Measurements from ENCODE around the gene JAKMIP2. TPM values are rescaled to one million over a fixed set of nuclear protein-coding genes. Genes with fewer than 3 reads are reported as not detected.

Gene JAKMIP2
- total RNA-seq, 1 experiment from 2014 or later = 39.5 TPM

DNA sequence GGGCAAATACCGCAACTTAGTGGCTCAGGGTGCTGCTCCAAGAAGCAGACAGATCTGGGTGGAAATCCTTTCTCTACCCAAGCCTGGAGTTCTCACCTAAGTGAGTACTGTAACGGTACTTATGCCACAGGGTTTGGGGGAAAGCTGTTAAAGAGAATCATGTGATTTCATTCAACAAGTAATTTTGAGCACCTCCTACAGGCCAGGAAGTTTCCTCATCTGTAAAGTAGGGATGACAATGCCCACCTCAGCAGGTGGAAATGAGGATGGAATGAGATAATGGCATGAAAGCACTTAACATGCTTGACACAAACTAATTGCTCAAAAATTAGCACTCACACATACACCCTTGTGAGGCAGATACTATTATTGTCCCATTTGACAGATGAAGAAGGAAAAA lies 114.1 kb downstream of the JAKMIP2 start:
- no peaks in the 10 kb centered on the region for H3K27me3 ChIP-seq (ENCODE audit: low read length)
- peaks cover 16% of the 10 kb centered on the region for H3K4me1 ChIP-seq (ENCODE audit: low read length)
- no peak overlapping the region for H3K27ac ChIP-seq (ENCODE audit: low read length)
- no peak overlapping the region for H2AFZ ChIP-seq (ENCODE audit: low read length)
- DNase-seq = no peak
- no peaks in the 10 kb centered on the region for H4K20me1 ChIP-seq (ENCODE audit: insufficient read depth, low read depth, low read length)
- H3K9ac ChIP-seq (ENCODE audit: low read length) = no peak overlapping the region
- no peaks in the 10 kb centered on the region for H3K9me3 ChIP-seq (ENCODE audit: low read length)
- peaks cover 10% of the 10 kb centered on the region; the same call in 1 of the 2 replicates for H3K79me2 ChIP-seq (ENCODE audit: low read length)
- peaks cover 49% of the 10 kb centered on the region for H3K36me3 ChIP-seq (ENCODE audit: insufficient read depth, low read length)
- no peak overlapping the region for H3K4me2 ChIP-seq (ENCODE audit: low read depth, low read length, poor library complexity, severe bottlenecking)
- H3K4me3 ChIP-seq (ENCODE audit: low read length) = no peak overlapping the region
- no peaks in the 10 kb centered on the region for H3K9me2 ChIP-seq (replicated peaks; ENCODE audit: insufficient read depth, low read length)

DNA sequence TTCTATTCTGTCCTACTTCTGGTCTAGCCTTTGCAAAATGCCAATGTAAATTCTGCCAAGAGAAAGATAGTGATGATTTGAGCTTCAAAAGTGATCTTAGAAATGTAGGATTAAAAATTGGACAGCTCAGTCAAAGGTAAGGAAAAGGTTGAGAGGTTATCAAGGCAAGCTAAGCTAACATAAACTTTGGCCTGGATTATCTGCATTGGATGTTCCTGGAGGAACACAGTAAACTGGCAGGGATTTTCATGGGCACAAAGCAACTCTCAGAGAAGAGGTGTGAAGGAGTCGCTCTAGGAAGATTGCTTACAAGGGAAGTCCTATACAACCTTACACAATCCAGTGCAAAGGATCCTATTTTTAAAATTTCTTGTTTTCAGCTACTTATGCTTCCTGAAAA lies 115.2 kb downstream of the JAKMIP2 start:
- H3K27me3 ChIP-seq (ENCODE audit: low read length) = no peaks in the 10 kb centered on the region
- H2AFZ ChIP-seq (ENCODE audit: low read length) = no peak overlapping the region
- H3K79me2 ChIP-seq (ENCODE audit: low read length) = 0 out of 2 replicates have a peak, but pooled peaks cover 3% of the 10 kb centered on the region
- peaks cover 45% of the 10 kb centered on the region for H3K36me3 ChIP-seq (ENCODE audit: insufficient read depth, low read length)
- no peak overlapping the region for H3K9ac ChIP-seq (ENCODE audit: low read length)
- H3K4me2 ChIP-seq (ENCODE audit: low read depth, low read length, poor library complexity, severe bottlenecking) = no peak overlapping the region
- DNase-seq = no peak
- no peak overlapping the region for H3K4me3 ChIP-seq (ENCODE audit: low read length)
- peaks cover 15% of the 10 kb centered on the region for H3K4me1 ChIP-seq (ENCODE audit: low read length)
- H3K9me3 ChIP-seq (ENCODE audit: low read length) = no peaks in the 10 kb centered on the region
- H4K20me1 ChIP-seq (ENCODE audit: insufficient read depth, low read depth, low read length) = no peaks in the 10 kb centered on the region
- no peak overlapping the region for H3K27ac ChIP-seq (ENCODE audit: low read length)
- no peaks in the 10 kb centered on the region for H3K9me2 ChIP-seq (replicated peaks; ENCODE audit: insufficient read depth, low read length)

DNA sequence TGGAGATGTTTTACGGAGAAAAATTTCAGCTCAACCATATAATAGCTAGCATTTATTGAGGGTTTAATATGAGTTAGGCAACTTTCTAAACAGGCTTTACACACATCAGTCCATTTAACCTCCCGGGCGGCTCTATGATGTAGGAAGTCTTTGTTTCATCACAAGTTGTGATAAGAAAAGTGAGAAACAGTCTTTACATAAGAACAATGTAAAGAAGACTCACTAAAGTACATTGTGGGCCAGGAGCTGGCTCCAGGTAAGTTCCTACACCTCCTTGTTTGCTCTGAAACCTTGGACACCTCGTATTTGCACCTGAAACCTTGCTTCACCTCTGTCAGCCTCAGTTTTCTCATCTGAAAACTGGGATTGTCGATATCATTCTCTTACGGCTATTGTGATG lies 116.1 kb downstream of the JAKMIP2 start:
- Histone ChIP-seq H3K4me2 (ENCODE audit: low read depth, low read length, poor library complexity, severe bottlenecking) (no peak overlapping the region), H3K4me3 (ENCODE audit: low read length) (no peak overlapping the region)

DNA sequence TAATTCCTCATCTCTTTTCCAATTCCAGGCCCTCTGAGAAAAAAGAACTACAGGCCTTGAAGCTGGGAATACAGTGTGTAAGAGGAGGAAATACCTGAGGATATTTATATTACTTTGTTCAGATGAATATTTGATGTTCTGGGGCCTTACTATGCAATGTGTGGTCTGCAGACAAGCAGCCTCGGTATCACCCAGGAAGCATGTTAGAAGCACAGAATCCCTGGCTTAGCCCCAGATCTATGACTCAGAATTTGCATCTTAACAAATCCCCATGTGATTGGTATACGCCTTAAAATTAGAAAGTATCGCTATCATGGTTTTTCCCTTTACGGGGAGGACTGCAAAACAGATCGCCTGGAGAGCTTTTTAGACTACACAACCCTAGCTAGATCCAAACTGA lies 121.0 kb downstream of the JAKMIP2 start:
- Histone ChIP-seq H3K27ac (ENCODE audit: low read length) (no peak overlapping the region), H2AFZ (ENCODE audit: low read length) (no peak overlapping the region), H3K79me2 (ENCODE audit: low read length) (no peaks in the 10 kb centered on the region), H3K4me1 (ENCODE audit: low read length) (no peaks in the 10 kb centered on the region), H3K9ac (ENCODE audit: low read length) (no peak overlapping the region), H3K36me3 (ENCODE audit: insufficient read depth, low read length) (peaks cover 57% of the 10 kb centered on the region), H3K9me3 (ENCODE audit: low read length) (no peaks in the 10 kb centered on the region), H3K4me3 (ENCODE audit: low read length) (no peak overlapping the region), H3K27me3 (ENCODE audit: low read length) (no peaks in the 10 kb centered on the region), H3K9me2 (replicated peaks; ENCODE audit: insufficient read depth, low read length) (no peaks in the 10 kb centered on the region), H4K20me1 (ENCODE audit: insufficient read depth, low read depth, low read length) (no peaks in the 10 kb centered on the region), H3K4me2 (ENCODE audit: low read depth, low read length, poor library complexity, severe bottlenecking) (no peak overlapping the region)
- DNase-seq = no peak

More for the DNA sequence above, 116.1 kb downstream of the JAKMIP2 start:
- Histone ChIP-seq H4K20me1 (ENCODE audit: insufficient read depth, low read depth, low read length) (no peaks in the 10 kb centered on the region), H3K4me1 (ENCODE audit: low read length) (peaks cover 8% of the 10 kb centered on the region), H3K27me3 (ENCODE audit: low read length) (no peaks in the 10 kb centered on the region), H3K79me2 (ENCODE audit: low read length) (0 out of 2 replicates have a peak, but pooled peaks cover 3% of the 10 kb centered on the region), H3K9me3 (ENCODE audit: low read length) (no peaks in the 10 kb centered on the region), H3K36me3 (ENCODE audit: insufficient read depth, low read length) (peaks cover 45% of the 10 kb centered on the region), H3K9me2 (replicated peaks; ENCODE audit: insufficient read depth, low read length) (no peaks in the 10 kb centered on the region), H2AFZ (ENCODE audit: low read length) (no peak overlapping the region), H3K9ac (ENCODE audit: low read length) (no peak overlapping the region), H3K27ac (ENCODE audit: low read length) (no peak overlapping the region)
- no peak for DNase-seq

DNA sequence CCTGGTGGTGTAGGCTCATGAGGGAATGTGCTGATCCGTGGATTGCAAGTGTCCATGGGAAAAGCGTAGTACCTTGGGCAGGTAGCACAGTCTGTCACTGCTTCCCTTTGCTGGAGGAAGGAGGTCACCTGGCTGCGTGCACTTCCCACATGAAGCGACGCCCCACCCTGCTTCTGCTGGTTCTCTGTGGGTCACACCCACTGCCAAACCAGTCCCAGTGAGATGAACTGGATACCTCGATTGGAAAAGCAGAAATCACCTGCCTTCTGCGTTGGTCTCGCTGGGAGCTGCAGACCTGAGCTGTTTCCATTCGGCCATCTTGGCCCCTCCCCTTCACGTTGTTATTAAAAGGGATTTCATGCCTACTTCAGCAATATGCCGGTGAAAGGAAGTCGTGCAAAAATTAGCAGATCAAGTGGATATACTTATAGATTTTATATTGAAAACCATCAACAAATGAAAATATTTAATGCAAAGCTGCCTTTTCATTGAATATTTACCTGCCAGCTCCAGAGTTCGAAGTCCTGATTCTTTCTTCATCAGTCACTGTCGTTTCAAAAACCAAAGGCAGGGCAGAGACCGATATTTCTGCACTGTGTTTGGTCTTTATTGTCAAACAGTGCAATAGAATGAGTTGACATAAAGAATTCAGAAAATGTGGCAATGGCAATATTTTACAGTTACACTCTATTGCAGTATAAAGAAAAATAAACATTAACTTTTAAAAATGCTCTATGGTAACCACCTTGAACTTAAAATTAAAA lies 123.2 kb downstream of the JAKMIP2 start:
- Histone ChIP-seq H3K27ac (ENCODE audit: low read length) (no peak overlapping the region), H3K4me1 (ENCODE audit: low read length) (no peaks in the 10 kb centered on the region), H3K36me3 (ENCODE audit: insufficient read depth, low read length) (peaks cover 50% of the 10 kb centered on the region), H4K20me1 (ENCODE audit: insufficient read depth, low read depth, low read length) (no peaks in the 10 kb centered on the region), H3K9me3 (ENCODE audit: low read length) (no peaks in the 10 kb centered on the region), H3K9me2 (replicated peaks; ENCODE audit: insufficient read depth, low read length) (no peaks in the 10 kb centered on the region), H3K4me2 (ENCODE audit: low read depth, low read length, poor library complexity, severe bottlenecking) (no peak overlapping the region), H3K9ac (ENCODE audit: low read length) (no peak overlapping the region), H3K27me3 (ENCODE audit: low read length) (no peaks in the 10 kb centered on the region), H3K4me3 (ENCODE audit: low read length) (no peak overlapping the region), H3K79me2 (ENCODE audit: low read length) (no peaks in the 10 kb centered on the region), H2AFZ (ENCODE audit: low read length) (no peak overlapping the region)
- no peak for DNase-seq

DNA sequence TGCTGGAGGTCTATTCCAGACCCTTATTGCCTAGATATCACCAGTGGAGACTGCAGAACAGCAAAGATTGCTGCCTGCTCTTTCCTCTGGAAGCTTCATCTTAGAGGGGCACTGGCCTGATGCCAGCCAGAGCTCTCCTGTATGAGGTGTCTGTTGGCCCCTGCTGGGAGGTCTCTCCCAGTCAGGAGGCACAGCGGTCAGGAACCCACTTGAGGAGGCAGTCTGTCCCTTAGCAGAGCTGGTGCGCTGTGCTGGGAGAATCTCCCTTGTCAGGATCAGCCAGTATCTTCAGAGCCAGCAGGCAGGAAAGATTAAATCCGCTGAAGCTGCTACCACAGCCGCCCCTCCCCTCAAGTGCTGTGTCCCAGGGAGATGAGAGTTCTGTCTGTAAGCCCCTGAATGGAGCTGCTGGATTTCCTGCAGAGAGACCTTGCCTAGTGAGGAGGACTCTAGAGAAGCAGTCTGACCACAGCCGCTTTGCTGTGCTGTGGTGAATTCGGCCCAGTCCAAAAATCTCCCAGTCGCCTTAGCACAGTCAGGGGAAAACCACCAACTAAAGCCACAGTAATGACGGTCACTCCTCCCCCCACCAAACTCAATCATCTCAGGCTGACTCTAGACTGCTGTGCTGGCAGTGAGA lies 124.1 kb downstream of the JAKMIP2 start:
- Histone ChIP-seq H3K9me3 (ENCODE audit: low read length) (no peaks in the 10 kb centered on the region), H3K27ac (ENCODE audit: low read length) (no peak overlapping the region), H3K4me3 (ENCODE audit: low read length) (no peak overlapping the region), H4K20me1 (ENCODE audit: insufficient read depth, low read depth, low read length) (no peaks in the 10 kb centered on the region), H3K4me2 (ENCODE audit: low read depth, low read length, poor library complexity, severe bottlenecking) (no peak overlapping the region), H2AFZ (ENCODE audit: low read length) (no peak overlapping the region), H3K9ac (ENCODE audit: low read length) (no peak overlapping the region), H3K79me2 (ENCODE audit: low read length) (no peaks in the 10 kb centered on the region), H3K4me1 (ENCODE audit: low read length) (no peaks in the 10 kb centered on the region), H3K27me3 (ENCODE audit: low read length) (no peaks in the 10 kb centered on the region), H3K9me2 (replicated peaks; ENCODE audit: insufficient read depth, low read length) (no peaks in the 10 kb centered on the region), H3K36me3 (ENCODE audit: insufficient read depth, low read length) (peaks cover 50% of the 10 kb centered on the region)
- DNase-seq = no peak

DNA sequence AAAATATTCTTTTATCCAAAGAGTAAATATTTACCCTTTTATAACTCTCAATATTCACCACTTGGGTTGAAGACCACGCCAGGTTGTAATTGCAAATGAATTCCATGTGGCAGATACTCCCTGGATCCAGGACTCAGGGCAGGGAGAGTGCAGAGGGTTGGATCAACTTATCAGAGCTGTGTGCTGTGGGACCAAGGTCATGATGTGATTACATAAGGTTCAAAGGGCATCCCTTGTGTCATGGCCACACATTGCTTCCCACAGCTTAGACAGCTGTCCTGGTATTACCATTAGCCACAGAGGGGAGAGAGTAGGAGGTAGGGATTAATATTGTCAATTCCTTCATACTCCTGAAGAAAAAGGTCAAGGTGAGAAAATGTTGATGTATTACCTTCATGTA lies 133.9 kb downstream of the JAKMIP2 start:
- H3K9ac ChIP-seq (ENCODE audit: low read length) = no peak overlapping the region
- H3K36me3 ChIP-seq (ENCODE audit: insufficient read depth, low read length) = peaks cover 44% of the 10 kb centered on the region
- H3K27ac ChIP-seq (ENCODE audit: low read length) = no peak overlapping the region
- DNase-seq = no peak
- no peaks in the 10 kb centered on the region for H3K9me2 ChIP-seq (replicated peaks; ENCODE audit: insufficient read depth, low read length)
- H2AFZ ChIP-seq (ENCODE audit: low read length) = no peak overlapping the region
- peaks cover 7% of the 10 kb centered on the region; the same call in 1 of the 2 replicates for H3K4me1 ChIP-seq (ENCODE audit: low read length)
- no peak overlapping the region for H3K4me3 ChIP-seq (ENCODE audit: low read length)
- H3K9me3 ChIP-seq (ENCODE audit: low read length) = no peaks in the 10 kb centered on the region
- no peaks in the 10 kb centered on the region for H3K79me2 ChIP-seq (ENCODE audit: low read length)
- H3K4me2 ChIP-seq (ENCODE audit: low read depth, low read length, poor library complexity, severe bottlenecking) = no peak overlapping the region
- no peaks in the 10 kb centered on the region for H3K27me3 ChIP-seq (ENCODE audit: low read length)
- H4K20me1 ChIP-seq (ENCODE audit: insufficient read depth, low read depth, low read length) = no peaks in the 10 kb centered on the region

DNA sequence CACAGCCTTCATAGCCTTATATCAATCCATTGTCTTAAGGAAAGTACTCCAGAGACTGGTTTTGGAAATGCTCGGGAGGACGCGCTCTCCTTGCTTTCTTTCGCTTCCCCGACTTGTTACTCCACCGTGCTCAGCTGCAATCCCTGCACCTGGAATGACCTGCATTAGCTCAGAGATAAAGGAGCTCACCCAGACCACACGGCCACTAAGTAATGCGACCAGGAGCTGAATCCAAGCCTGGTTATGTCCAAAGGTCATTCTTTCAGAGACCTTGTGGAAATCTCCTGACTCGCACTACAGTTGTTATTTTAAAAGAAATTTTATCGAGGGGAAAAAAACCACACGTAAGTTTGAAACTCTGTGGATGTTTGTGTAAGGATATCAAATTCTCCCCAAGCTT lies 137.3 kb downstream of the JAKMIP2 start:
- H4K20me1 ChIP-seq (ENCODE audit: insufficient read depth, low read depth, low read length) = no peaks in the 10 kb centered on the region
- no peak overlapping the region for H3K4me2 ChIP-seq (ENCODE audit: low read depth, low read length, poor library complexity, severe bottlenecking)
- peaks cover 7% of the 10 kb centered on the region; the same call in 1 of the 2 replicates for H3K4me1 ChIP-seq (ENCODE audit: low read length)
- H3K36me3 ChIP-seq (ENCODE audit: insufficient read depth, low read length) = peaks cover 76% of the 10 kb centered on the region
- no peaks in the 10 kb centered on the region for H3K9me2 ChIP-seq (replicated peaks; ENCODE audit: insufficient read depth, low read length)
- no peak overlapping the region for H3K4me3 ChIP-seq (ENCODE audit: low read length)
- DNase-seq = no peak
- no peak overlapping the region for H3K9ac ChIP-seq (ENCODE audit: low read length)
- no peaks in the 10 kb centered on the region for H3K27me3 ChIP-seq (ENCODE audit: low read length)
- H3K79me2 ChIP-seq (ENCODE audit: low read length) = no peaks in the 10 kb centered on the region
- no peaks in the 10 kb centered on the region for H3K9me3 ChIP-seq (ENCODE audit: low read length)
- H2AFZ ChIP-seq (ENCODE audit: low read length) = no peak overlapping the region
- no peak overlapping the region for H3K27ac ChIP-seq (ENCODE audit: low read length)

All from Karpas-422 (cell line).